ENCODE data around the gene KIF26B. TPM values are rescaled to one million over a fixed set of nuclear protein-coding genes. Genes with fewer than 3 reads are reported as not detected.

KIF26B gene
- total RNA-seq, 1 donor from 2014 or later = 3.4 TPM

GRCh38 chr1:245530937-245531336 is 376.2 kb downstream of the KIF26B start:
- Mint-ChIP-seq H3K9me3 (ENCODE audit: unreplicated experiment) (no peaks in the 10 kb centered on the region), H3K4me1 (ENCODE audit: unreplicated experiment) (no peaks in the 10 kb centered on the region), H3K27ac (ENCODE audit: unreplicated experiment) (no peak overlapping the region), H3K36me3 (ENCODE audit: low read depth, unreplicated experiment) (no peaks in the 10 kb centered on the region), H3K4me3 (ENCODE audit: unreplicated experiment) (no peak overlapping the region), H3K27me3 (ENCODE audit: unreplicated experiment) (no peaks in the 10 kb centered on the region)
- TF ChIP-seq CTCF (IDR thresholded peaks at IDR 0.05; ENCODE audit: unreplicated experiment) = no peak
- DNase-seq (ENCODE audit: low spot score) = no peak

GRCh38 chr1:245537992-245538391 is 383.2 kb downstream of the KIF26B start:
- no peak overlapping the region for H3K4me3 Mint-ChIP-seq (ENCODE audit: unreplicated experiment)
- H3K4me1 Mint-ChIP-seq (ENCODE audit: unreplicated experiment) = peaks cover 19% of the 10 kb centered on the region
- no peaks in the 10 kb centered on the region for H3K36me3 Mint-ChIP-seq (ENCODE audit: low read depth, unreplicated experiment)
- no peak for DNase-seq (ENCODE audit: low spot score)
- no peaks in the 10 kb centered on the region for H3K9me3 Mint-ChIP-seq (ENCODE audit: unreplicated experiment)
- H3K27me3 Mint-ChIP-seq (ENCODE audit: unreplicated experiment) = no peaks in the 10 kb centered on the region
- no peak for TF ChIP-seq CTCF (IDR thresholded peaks at IDR 0.05; ENCODE audit: unreplicated experiment)
- H3K27ac Mint-ChIP-seq (ENCODE audit: unreplicated experiment) = peak overlapping the region; percentile 7

- Mint-ChIP-seq H3K27ac (ENCODE audit: unreplicated experiment) (no peak overlapping the region), H3K36me3 (ENCODE audit: low read depth, unreplicated experiment) (no peaks in the 10 kb centered on the region), H3K4me3 (ENCODE audit: unreplicated experiment) (no peak overlapping the region), H3K27me3 (ENCODE audit: unreplicated experiment) (no peaks in the 10 kb centered on the region), H3K4me1 (ENCODE audit: unreplicated experiment) (peaks cover 19% of the 10 kb centered on the region), H3K9me3 (ENCODE audit: unreplicated experiment) (no peaks in the 10 kb centered on the region)
- no peak for TF ChIP-seq CTCF (IDR thresholded peaks at IDR 0.05; ENCODE audit: unreplicated experiment)
- DNase-seq (ENCODE audit: low spot score) = no peak
These were observed 383.9 kb downstream of the KIF26B start for GRCh38 chr1:245538671-245539070.

GRCh38 chr1:245541369-245541768 is 386.6 kb downstream of the KIF26B start:
- no peak for TF ChIP-seq CTCF (IDR thresholded peaks at IDR 0.05; ENCODE audit: unreplicated experiment)
- H3K27ac Mint-ChIP-seq (ENCODE audit: unreplicated experiment) = no peak overlapping the region

GRCh38 chr1:245542365-245542764 is 387.6 kb downstream of the KIF26B start:
- no peak overlapping the region for H3K4me3 Mint-ChIP-seq (ENCODE audit: unreplicated experiment)
- no peak overlapping the region for H3K27ac Mint-ChIP-seq (ENCODE audit: unreplicated experiment)
- H3K36me3 Mint-ChIP-seq (ENCODE audit: low read depth, unreplicated experiment) = no peaks in the 10 kb centered on the region
- H3K27me3 Mint-ChIP-seq (ENCODE audit: unreplicated experiment) = no peaks in the 10 kb centered on the region
- peaks cover 15% of the 10 kb centered on the region for H3K4me1 Mint-ChIP-seq (ENCODE audit: unreplicated experiment)
- TF ChIP-seq CTCF (IDR thresholded peaks at IDR 0.05; ENCODE audit: unreplicated experiment) = no peak
- no peak for DNase-seq (ENCODE audit: low spot score)
- H3K9me3 Mint-ChIP-seq (ENCODE audit: unreplicated experiment) = no peaks in the 10 kb centered on the region

More at GRCh38 chr1:245541369-245541768, 386.6 kb downstream of the KIF26B start:
- Mint-ChIP-seq H3K36me3 (ENCODE audit: low read depth, unreplicated experiment) (no peaks in the 10 kb centered on the region), H3K4me3 (ENCODE audit: unreplicated experiment) (no peak overlapping the region), H3K9me3 (ENCODE audit: unreplicated experiment) (no peaks in the 10 kb centered on the region), H3K4me1 (ENCODE audit: unreplicated experiment) (peaks cover 19% of the 10 kb centered on the region), H3K27me3 (ENCODE audit: unreplicated experiment) (no peaks in the 10 kb centered on the region)
- no peak for DNase-seq (ENCODE audit: low spot score)
